Measurements from ENCODE around the gene RPS6KA2.

RPS6KA2 gene

GRCh38 chr6:166664135-166664534 is 37.1 kb upstream of the RPS6KA2 start:
- no peak for TF ChIP-seq CTCF (IDR thresholded peaks at IDR 0.05; ENCODE audit: insufficient read depth, low read length, poor library complexity, severe bottlenecking)
- no peaks in the 10 kb centered on the region for H3K36me3 ChIP-seq (ENCODE audit: control insufficient read depth, insufficient read depth, low read length)
- no peaks in the 10 kb centered on the region for H3K27me3 ChIP-seq (replicated peaks; ENCODE audit: control insufficient read depth, insufficient read depth, low read length)
- H3K4me3 ChIP-seq (replicated peaks; ENCODE audit: low read depth, low read length), result no peak overlapping the region
- no peak for DNase-seq (ENCODE audit: extremely low read depth, insufficient read length)

GRCh38 chr6:166663568-166663967 is 36.5 kb upstream of the RPS6KA2 start:
- Histone ChIP-seq H3K27me3 (replicated peaks; ENCODE audit: control insufficient read depth, insufficient read depth, low read length) (no peaks in the 10 kb centered on the region), H3K36me3 (ENCODE audit: control insufficient read depth, insufficient read depth, low read length) (no peaks in the 10 kb centered on the region), H3K4me3 (replicated peaks; ENCODE audit: low read depth, low read length) (no peak overlapping the region)
- no peak for TF ChIP-seq CTCF (IDR thresholded peaks at IDR 0.05; ENCODE audit: insufficient read depth, low read length, poor library complexity, severe bottlenecking)
- DNase-seq (ENCODE audit: extremely low read depth, insufficient read length), result no peak

- Histone ChIP-seq H3K27me3 (replicated peaks; ENCODE audit: control insufficient read depth, insufficient read depth, low read length) (no peaks in the 10 kb centered on the region; the same call in 1 of the 2 replicates), H3K4me3 (replicated peaks; ENCODE audit: low read depth, low read length) (no peak overlapping the region), H3K36me3 (ENCODE audit: control insufficient read depth, insufficient read depth, low read length) (no peaks in the 10 kb centered on the region)
- no peak for DNase-seq (ENCODE audit: extremely low read depth, insufficient read length)
- TF ChIP-seq CTCF (IDR thresholded peaks at IDR 0.05; ENCODE audit: insufficient read depth, low read length, poor library complexity, severe bottlenecking), result no peak
These were observed 35.6 kb upstream of the RPS6KA2 start for GRCh38 chr6:166662690-166663089.

- no peak overlapping the region for H3K4me3 ChIP-seq (replicated peaks; ENCODE audit: low read depth, low read length)
- peaks cover 2% of the 10 kb centered on the region; the same call in 1 of the 2 replicates for H3K27me3 ChIP-seq (replicated peaks; ENCODE audit: control insufficient read depth, insufficient read depth, low read length)
- no peak for TF ChIP-seq CTCF (IDR thresholded peaks at IDR 0.05; ENCODE audit: insufficient read depth, low read length, poor library complexity, severe bottlenecking)
- H3K36me3 ChIP-seq (ENCODE audit: control insufficient read depth, insufficient read depth, low read length), result no peaks in the 10 kb centered on the region
- no peak for DNase-seq (ENCODE audit: extremely low read depth, insufficient read length)
These were observed 34.5 kb upstream of the RPS6KA2 start for GRCh38 chr6:166661327-166662085.

GRCh38 chr6:166660157-166660688 is 33.2 kb upstream of the RPS6KA2 start:
- TF ChIP-seq CTCF (IDR thresholded peaks at IDR 0.05; ENCODE audit: insufficient read depth, low read length, poor library complexity, severe bottlenecking), result no peak
- Histone ChIP-seq H3K27me3 (replicated peaks; ENCODE audit: control insufficient read depth, insufficient read depth, low read length) (peaks cover 2% of the 10 kb centered on the region; the same call in 1 of the 2 replicates), H3K4me3 (replicated peaks; ENCODE audit: low read depth, low read length) (no peak overlapping the region), H3K36me3 (ENCODE audit: control insufficient read depth, insufficient read depth, low read length) (no peaks in the 10 kb centered on the region)
- no peak for DNase-seq (ENCODE audit: extremely low read depth, insufficient read length)
